WTC11 (cell line): ENCODE results near the gene PLIN4. TPM values are rescaled to one million over a fixed set of nuclear protein-coding genes. Genes with fewer than 3 reads are reported as not detected.

Experiments used
- ATAC-seq: fragments of 200-7000 bp; cut with Tn5 transposase; 2 replicates; pipeline ENCODE4 v1.10.0; 2021; ENCODE audit warnings: mild to moderate bottlenecking, moderate library complexity
- CTCF ChIA-PET: fragments of 300-600 bp; sonication (Branson Sonifier 250); formaldehyde crosslinking; loops from one replicate; lab custom pipeline; 2021; ENCODE audit warnings: antibody characterized with exemption; lab: Charles Lee
- POLR2A ChIA-PET: fragments of 350-600 bp; sonication (Branson Sonifier 250); formaldehyde crosslinking; loops from one replicate; lab custom pipeline; 2021; ENCODE audit warnings: antibody characterized with exemption; lab: Charles Lee
- DNase-seq: peaks from one replicate; pipeline ENCODE4 v3.0.0; 2021; ENCODE audit warnings: low spot score
- H3K27ac Mint-ChIP-seq: 2 replicates; pipeline ENCODE4 v1.8.0; 2021; ENCODE audit warnings: mixed read lengths
- H3K27me3 Mint-ChIP-seq: 2 replicates; pipeline ENCODE4 v1.8.0; 2021; ENCODE audit warnings: low read depth, mild to moderate bottlenecking, moderate library complexity, mixed read lengths
- H3K36me3 Mint-ChIP-seq: 2 replicates; pipeline ENCODE4 v1.8.0; 2021; ENCODE audit warnings: mixed read lengths
- H3K4me1 Mint-ChIP-seq: 2 replicates; pipeline ENCODE4 v1.8.0; 2022; ENCODE audit warnings: mixed read lengths
- H3K4me3 Mint-ChIP-seq: 2 replicates; pipeline ENCODE4 v1.8.0; 2021; ENCODE audit warnings: mild to moderate bottlenecking, moderate library complexity, mixed read lengths
- H3K9me3 Mint-ChIP-seq: 2 replicates; pipeline ENCODE4 v1.8.0; 2021; ENCODE audit warnings: mixed read lengths
- ATF2 ChIP-seq: sonication (generic); formaldehyde crosslinking; IDR thresholded peaks from 2 replicates; pipeline ENCODE4 v1.8.1; 2022; ENCODE audit warnings: low read depth, missing genetic modification reagents, borderline replicate concordance
- CDX4 ChIP-seq: fragments of 250-450 bp; sonication (Bioruptor Pico); IDR thresholded peaks from 2 replicates; pipeline ENCODE4 v1.9.0; 2021; ENCODE audit warnings: moderate library complexity, mild to moderate bottlenecking, inconsistent platforms, borderline replicate concordance
- E2F4 ChIP-seq: sonication (generic); formaldehyde crosslinking; IDR thresholded peaks from 2 replicates; pipeline ENCODE4 v1.8.1; 2022; ENCODE audit warnings: low read depth, mild to moderate bottlenecking, moderate library complexity, missing genetic modification reagents, borderline replicate concordance
- GTF2I ChIP-seq: fragments of 250-450 bp; sonication (Bioruptor Pico); conservative IDR thresholded peaks from 2 replicates; pipeline ENCODE4 v1.4.0; 2021; ENCODE audit warnings: mild to moderate bottlenecking
- HMGXB4 ChIP-seq: sonication (generic); formaldehyde crosslinking; IDR thresholded peaks from 2 replicates; pipeline ENCODE4 v1.8.1; 2023; ENCODE audit warnings: mild to moderate bottlenecking, moderate library complexity, missing genetic modification reagents
- IRF2 ChIP-seq: sonication (generic); formaldehyde crosslinking; IDR thresholded peaks from 2 replicates; pipeline ENCODE4 v1.8.0; 2022; ENCODE audit warnings: low read depth, missing genetic modification reagents, borderline replicate concordance
- KAT7 ChIP-seq: sonication (generic); formaldehyde crosslinking; IDR thresholded peaks from 2 replicates; pipeline ENCODE4 v1.8.1; 2023; ENCODE audit warnings: missing genetic modification reagents, mild to moderate bottlenecking, borderline replicate concordance
- MAX ChIP-seq: sonication (generic); formaldehyde crosslinking; IDR thresholded peaks from 2 replicates; pipeline ENCODE4 v1.8.0; 2022; ENCODE audit warnings: mild to moderate bottlenecking, missing genetic modification reagents
- NR2C2 ChIP-seq: sonication (generic); formaldehyde crosslinking; IDR thresholded peaks from 2 replicates; pipeline ENCODE4 v1.8.0; 2022; ENCODE audit warnings: mild to moderate bottlenecking, missing genetic modification reagents
- SP1 ChIP-seq: sonication (generic); formaldehyde crosslinking; conservative IDR thresholded peaks from 2 replicates; pipeline ENCODE4 v1.8.1; 2022; ENCODE audit warnings: missing genetic modification reagents
- TCF7 ChIP-seq: sonication (generic); formaldehyde crosslinking; IDR thresholded peaks from 2 replicates; pipeline ENCODE4 v1.8.0; 2022; ENCODE audit warnings: mild to moderate bottlenecking, low read depth, missing genetic modification reagents, moderate library complexity
- USF1 ChIP-seq: sonication (generic); formaldehyde crosslinking; IDR thresholded peaks from 2 replicates; pipeline ENCODE4 v1.8.0; 2022; ENCODE audit warnings: mild to moderate bottlenecking, missing genetic modification reagents
- ZNF121 ChIP-seq: sonication (generic); formaldehyde crosslinking; IDR thresholded peaks from 2 replicates; pipeline ENCODE4 v1.8.0; 2023; ENCODE audit warnings: missing genetic modification reagents
- ZNF138 ChIP-seq: sonication (generic); formaldehyde crosslinking; conservative IDR thresholded peaks from 2 replicates; pipeline ENCODE4 v1.8.1; 2022; ENCODE audit warnings: mild to moderate bottlenecking, moderate library complexity, missing genetic modification reagents
- ZNF416 ChIP-seq: fragments of 250-450 bp; sonication (Bioruptor Pico); IDR thresholded peaks from 2 replicates; pipeline ENCODE4 v1.9.0; 2021; ENCODE audit warnings: mild to moderate bottlenecking, inconsistent platforms
- ZNF425 ChIP-seq: fragments of 250-450 bp; sonication (Bioruptor Pico); conservative IDR thresholded peaks from 2 replicates; pipeline ENCODE4 v1.9.0; 2021; ENCODE audit warnings: mild to moderate bottlenecking
- ZNF532 ChIP-seq: fragments of 250-450 bp; sonication (Bioruptor Pico); IDR thresholded peaks from 2 replicates; pipeline ENCODE4 v1.9.0; 2021; ENCODE audit warnings: mild to moderate bottlenecking, borderline replicate concordance
- total RNA-seq: library from RNA; stranded (reverse); gene quantifications from 3 replicates; pipeline ENCODE4 v1.2.3, GENCODE V29; 2021

Gene PLIN4
- total RNA-seq, 1 experiment from 2014 or later = 0.35 TPM

- H3K4me3 Mint-ChIP-seq = no peak overlapping the region
- peak; percentile 44 for DNase-seq
- H3K27me3 Mint-ChIP-seq = no peaks in the 10 kb centered on the region
- POLR2A ChIA-PET = interaction anchor here (0.6 kb wide), 1 partner anchor 352 kb away, joined by 3 read pairs; no protein-coding TSS in a partner anchor
- peak; percentile 79 for ATAC-seq
- no peaks in the 10 kb centered on the region for H3K9me3 Mint-ChIP-seq
- no peak overlapping the region for H3K27ac Mint-ChIP-seq
- TF ChIP-seq ATF2 (no peak), HMGXB4 (CRISPR knock-in tag) (no peak), CDX4 (CRISPR knock-in tag) (no peak), MAX (no peak), KAT7 (CRISPR knock-in tag) (no peak), ZNF138 (CRISPR knock-in tag) (no peak), E2F4 (CRISPR knock-in tag) (no peak), GTF2I (CRISPR knock-in tag) (no peak)
- no peaks in the 10 kb centered on the region for H3K4me1 Mint-ChIP-seq
- CTCF ChIA-PET = interaction anchor here (0.5 to 2.1 kb wide), 3 partner anchors 12 to 46 kb away, joined by 5 to 8 read pairs (median 6); no protein-coding TSS in a partner anchor
- peaks cover 9% of the 10 kb centered on the region for H3K36me3 Mint-ChIP-seq
Measured at GRCh38 chr19:4495471-4495870, 22.8 kb downstream of the PLIN4 start.

GRCh38 chr19:4494691-4495064, 23.6 kb downstream of the PLIN4 start:
- CTCF ChIA-PET = interaction anchor here (0.6 to 2.1 kb wide), 2 partner anchors 31 to 210 kb away, joined by 3 to 8 read pairs; no protein-coding TSS in a partner anchor
- ATAC-seq = no peak
- Mint-ChIP-seq H3K4me3 (no peak overlapping the region), H3K4me1 (no peaks in the 10 kb centered on the region), H3K27me3 (no peaks in the 10 kb centered on the region), H3K27ac (no peak overlapping the region), H3K9me3 (no peaks in the 10 kb centered on the region), H3K36me3 (peaks cover 15% of the 10 kb centered on the region)
- TF ChIP-seq USF1 (no peak), ZNF121 (CRISPR knock-in tag) (peak; percentile 63; the same call in 1 of the 2 replicates), SP1 (CRISPR knock-in tag) (no peak)
- POLR2A ChIA-PET = no interaction called here
- no peak for DNase-seq

GRCh38 chr19:4493929-4494690, 24.2 kb downstream of the PLIN4 start:
- ChIA-PET POLR2A (no interaction called here), CTCF (interaction anchor here (0.6 to 2.1 kb wide), 2 partner anchors 31 to 210 kb away, joined by 3 to 8 read pairs; no protein-coding TSS in a partner anchor)
- H3K9me3 Mint-ChIP-seq = no peaks in the 10 kb centered on the region
- H3K27me3 Mint-ChIP-seq = no peaks in the 10 kb centered on the region
- no peak overlapping the region for H3K27ac Mint-ChIP-seq
- peaks cover 16% of the 10 kb centered on the region for H3K36me3 Mint-ChIP-seq
- no peak for ATAC-seq
- H3K4me3 Mint-ChIP-seq = no peak overlapping the region
- DNase-seq = no peak
- H3K4me1 Mint-ChIP-seq = no peaks in the 10 kb centered on the region
- no peak for TF ChIP-seq ZNF425
- TF ChIP-seq ZNF416 (CRISPR knock-in tag) = no peak
- no peak for TF ChIP-seq KAT7 (CRISPR knock-in tag)
- TF ChIP-seq IRF2 = no peak
- no peak for TF ChIP-seq ZNF532 (CRISPR knock-in tag)
- no peak for TF ChIP-seq NR2C2
- TF ChIP-seq TCF7 = no peak
